Right lobe of liver (tissue), 6 donors: ENCODE results near the gene IP6K3. TPM values are rescaled to one million over a fixed set of nuclear protein-coding genes. Genes with fewer than 3 reads are reported as not detected.

Experiments
- ATAC-seq, 4 donors: fragments of 200-7000 bp; cut with Tn5 transposase; one replicate each; pipeline ENCODE4 v1.9.1; 2020; ENCODE audit warnings: mild to moderate bottlenecking in 4 of 4, moderate library complexity in 4 of 4
- DNase-seq, 3 donors: peaks; one replicate each; pipeline ENCODE4 v3.0.0-alpha.2; 2020
- H3K27ac ChIP-seq, 3 donors: fragments of 200-600 bp; one replicate each; pipeline ENCODE4 v1.8.0; 2022
- H3K27me3 ChIP-seq, 2 donors: fragments of 200-600 bp; one replicate each; pipeline ENCODE4 v1.8.0; 2022
- H3K36me3 ChIP-seq, 4 donors: fragments of 200-600 bp; sonication (generic) in 1 of 4; one replicate each; pipeline versions ENCODE4 v1.5.1 to v1.8.0; 2017 to 2022; ENCODE audit warnings: control low read depth in 1 of 4
- H3K4me1 ChIP-seq, 4 donors: fragments of 200-600 bp; sonication (generic) in 1 of 4; one replicate each; pipeline versions ENCODE4 v1.5.1 to v1.8.0; 2017 to 2022; ENCODE audit warnings: control low read depth in 1 of 4
- H3K4me3 ChIP-seq, 3 donors: fragments of 200-600 bp; one replicate each; pipeline ENCODE4 v1.8.0; 2022
- H3K9me3 ChIP-seq, 4 donors: fragments of 200-600 bp; sonication (generic) in 1 of 4; one replicate each; pipeline versions ENCODE4 v1.5.1 to v1.8.0; 2017 to 2022; ENCODE audit warnings: control low read depth in 1 of 4
- POLR2A ChIP-seq: fragments of 450-650 bp; IDR thresholded peaks from one replicate; pipeline ENCODE4 v1.6.1; 2017; ENCODE audit warnings: antibody characterized with exemption, mild to moderate bottlenecking
- WGBS: methylation state at CpG from one replicate; pipeline ENCODE4 v1.1.6; 2018; ENCODE audit warnings: low coverage, low lambda C conversion rate; ENCODE audit not compliant: insufficient coverage; ENCODE audit errors: missing lambda C conversion rate; 5-methylcytosine and 5-hydroxymethylcytosine counted together
- intact Hi-C, 2 donors: fragments of 100-400 bp; cut with DNase I; formaldehyde crosslinking; loops; one replicate each; pipeline versions ENCODE4 v1.11.2 to v1.14.1; 2022
- total RNA-seq, 6 experiments: library from RNA; depleted of rRNA in 2 of 6; stranded (reverse); fragments of >200 nt in 2 of 6; fragmentation: NEBNext Ultra II Directional in 3 of 6; extraction: Animal tissue kit (Norgen Biotek cat#: 25700) in 3 of 6; gene quantifications; one replicate each; pipeline versions ENCODE4 v1.1.0 to v1.2.4, GENCODE V29; 2016 to 2023
- TF ChIP-seq, protein P1 (sequence below), 4 donors: fragments of 200-600 bp in 3 of 4; fragments of 450-650 bp in 1 of 4; IDR thresholded peaks; one replicate each; pipeline versions ENCODE4 v1.5.1 to v1.8.0; 2016 to 2022; ENCODE audit warnings: antibody characterized with exemption in 4 of 4, mild to moderate bottlenecking in 2 of 4
- donor health status: DM: no; HTN: yes; CAD: no.
- donor health status: DM: no; HTN: no; CAD: no.
- donor health status: DM: no; HTN: no; CAD: no.
- donor health status: DM: no; HTN: yes; CAD: no.
- donor health status: DM: no; HTN: yes; CAD: no.

Gene IP6K3
- total RNA-seq, 6 experiments from 2014 or later, result 4.8 to 28.0 (median 9.7) TPM

DNA sequence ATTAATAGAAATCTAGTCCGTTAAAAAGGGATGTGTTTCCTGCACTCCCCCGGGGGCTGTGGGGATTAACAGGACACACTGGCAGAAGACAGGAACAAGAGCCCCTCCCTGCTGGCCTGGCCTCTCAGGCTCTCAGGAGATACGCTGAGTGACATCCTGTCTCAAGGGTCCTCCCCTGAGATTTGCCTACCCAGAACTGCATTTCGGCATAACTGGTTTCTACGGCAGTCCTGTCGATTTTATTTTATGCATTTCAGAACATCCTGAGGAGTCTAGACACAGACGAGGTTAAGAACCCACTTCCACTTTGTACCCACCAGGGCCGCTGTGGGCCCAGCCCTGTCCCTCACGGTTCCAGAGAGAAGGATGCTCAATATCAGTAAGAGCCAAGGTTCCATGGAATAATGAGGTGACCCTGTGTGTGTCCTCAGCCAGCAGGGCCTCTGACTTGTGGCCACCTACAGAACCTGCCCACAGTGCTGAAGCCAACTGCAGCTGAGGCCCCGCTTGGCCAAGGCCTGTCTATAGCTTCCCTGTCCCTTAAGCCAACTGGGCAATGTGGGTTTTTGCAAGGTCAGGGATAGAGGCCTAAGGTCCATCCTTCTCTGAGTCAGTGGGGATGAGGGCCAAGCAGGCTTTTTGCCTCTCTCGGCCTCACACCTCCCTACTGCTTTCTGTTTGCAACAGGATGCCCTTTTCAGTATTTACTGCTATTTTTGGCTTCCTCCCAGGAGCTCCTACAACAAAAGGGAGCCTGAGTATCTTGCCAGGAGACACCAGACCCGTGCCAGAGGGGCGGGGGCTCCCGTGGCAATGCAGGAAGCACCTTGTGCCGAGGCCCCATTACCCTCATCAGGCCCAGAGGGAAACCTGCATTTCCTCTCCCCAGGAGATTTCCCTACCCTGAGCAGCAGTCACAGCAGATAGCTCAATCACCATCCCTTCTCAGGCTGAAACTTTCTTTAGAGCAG is 49.9 kb downstream of the IP6K3 start:
- peak overlapping the region in 2 of 3 donors; percentile 8 to 24 for H3K27ac ChIP-seq
- intact Hi-C loops, result no loop called here
- H3K9me3 ChIP-seq, result no peaks in the 10 kb centered on the region
- ATAC-seq, result peak; percentile 35 to 50 (median 40)
- no peak for TF ChIP-seq POLR2A
- TF ChIP-seq, protein P1, sequence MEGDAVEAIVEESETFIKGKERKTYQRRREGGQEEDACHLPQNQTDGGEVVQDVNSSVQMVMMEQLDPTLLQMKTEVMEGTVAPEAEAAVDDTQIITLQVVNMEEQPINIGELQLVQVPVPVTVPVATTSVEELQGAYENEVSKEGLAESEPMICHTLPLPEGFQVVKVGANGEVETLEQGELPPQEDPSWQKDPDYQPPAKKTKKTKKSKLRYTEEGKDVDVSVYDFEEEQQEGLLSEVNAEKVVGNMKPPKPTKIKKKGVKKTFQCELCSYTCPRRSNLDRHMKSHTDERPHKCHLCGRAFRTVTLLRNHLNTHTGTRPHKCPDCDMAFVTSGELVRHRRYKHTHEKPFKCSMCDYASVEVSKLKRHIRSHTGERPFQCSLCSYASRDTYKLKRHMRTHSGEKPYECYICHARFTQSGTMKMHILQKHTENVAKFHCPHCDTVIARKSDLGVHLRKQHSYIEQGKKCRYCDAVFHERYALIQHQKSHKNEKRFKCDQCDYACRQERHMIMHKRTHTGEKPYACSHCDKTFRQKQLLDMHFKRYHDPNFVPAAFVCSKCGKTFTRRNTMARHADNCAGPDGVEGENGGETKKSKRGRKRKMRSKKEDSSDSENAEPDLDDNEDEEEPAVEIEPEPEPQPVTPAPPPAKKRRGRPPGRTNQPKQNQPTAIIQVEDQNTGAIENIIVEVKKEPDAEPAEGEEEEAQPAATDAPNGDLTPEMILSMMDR (IDR thresholded peaks at IDR 0.05), result no peak
- WGBS, result 62% methylated on average over 12 of the region's 15 CpGs
- no peaks in the 10 kb centered on the region for H3K27me3 ChIP-seq
- H3K4me3 ChIP-seq, result no peak overlapping the region
- peaks cover 0 to 6% (median 3%) of the 10 kb centered on the region in 4 donors for H3K36me3 ChIP-seq
- peaks cover 0 to 2% (median 0%) of the 10 kb centered on the region in 4 donors for H3K4me1 ChIP-seq
- no peak for DNase-seq

DNA sequence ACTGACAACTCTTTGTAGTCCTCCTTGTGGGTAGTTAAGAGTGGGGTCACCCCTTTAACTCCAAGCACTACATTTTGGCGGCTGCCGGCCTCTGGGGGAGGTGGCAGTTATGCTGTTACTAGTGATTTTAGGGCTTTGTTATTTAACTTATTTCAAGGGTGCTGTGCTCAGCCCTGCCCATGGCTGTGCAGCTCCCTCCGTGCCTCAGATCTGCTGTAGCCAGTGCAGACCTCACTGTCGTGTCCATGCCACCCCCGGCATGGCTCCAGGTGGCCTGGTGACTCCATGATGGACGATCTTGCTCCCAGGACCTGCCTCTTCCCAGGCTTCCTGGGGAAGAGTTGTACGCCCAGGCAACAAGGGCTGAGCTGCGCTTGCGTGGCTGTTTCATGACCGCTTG is 50.6 kb downstream of the IP6K3 start:
- Histone ChIP-seq H3K36me3 (peaks cover 0 to 6% (median 3%) of the 10 kb centered on the region in 4 donors), H3K27ac (no peak overlapping the region)
- intact Hi-C loops, result no loop called here

DNA sequence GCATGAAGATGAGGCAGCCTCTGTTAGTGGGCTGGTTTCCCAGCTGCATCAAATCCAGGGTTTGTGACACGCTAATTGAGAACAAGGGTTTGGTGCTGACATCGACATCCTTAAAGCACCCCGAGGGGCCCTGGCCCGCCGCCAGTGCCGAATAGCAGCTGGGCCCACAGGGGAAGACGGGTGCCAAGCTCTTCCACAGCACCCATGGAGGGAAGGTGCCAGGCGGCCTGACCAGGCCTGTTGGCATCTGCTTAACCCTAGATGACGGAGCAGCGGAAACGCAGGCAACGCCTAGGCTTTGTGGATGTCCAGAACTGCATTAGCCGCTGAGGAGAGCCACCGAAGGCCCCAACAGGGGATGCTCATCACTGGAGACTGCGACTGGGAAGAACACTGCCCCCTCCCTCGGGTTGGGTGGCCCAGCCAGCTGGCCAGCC is 51.2 kb downstream of the IP6K3 start:
- no peak overlapping the region for H3K27ac ChIP-seq
- ATAC-seq, result no peak

More for the DNA sequence above, 50.6 kb downstream of the IP6K3 start:
- ATAC-seq (no peak), DNase-seq (peak in 1 of 3 donors; percentile 12)
- no peak for TF ChIP-seq POLR2A
- TF ChIP-seq, protein P1 (IDR thresholded peaks at IDR 0.05), result no peak
- Histone ChIP-seq H3K27me3 (no peaks in the 10 kb centered on the region), H3K4me1 (peaks cover 0 to 2% (median 0%) of the 10 kb centered on the region in 4 donors), H3K9me3 (no peaks in the 10 kb centered on the region), H3K4me3 (no peak overlapping the region)
- 86% methylated on average over 6 of the region's 10 CpGs for whole genome bisulfite sequencing

DNA sequence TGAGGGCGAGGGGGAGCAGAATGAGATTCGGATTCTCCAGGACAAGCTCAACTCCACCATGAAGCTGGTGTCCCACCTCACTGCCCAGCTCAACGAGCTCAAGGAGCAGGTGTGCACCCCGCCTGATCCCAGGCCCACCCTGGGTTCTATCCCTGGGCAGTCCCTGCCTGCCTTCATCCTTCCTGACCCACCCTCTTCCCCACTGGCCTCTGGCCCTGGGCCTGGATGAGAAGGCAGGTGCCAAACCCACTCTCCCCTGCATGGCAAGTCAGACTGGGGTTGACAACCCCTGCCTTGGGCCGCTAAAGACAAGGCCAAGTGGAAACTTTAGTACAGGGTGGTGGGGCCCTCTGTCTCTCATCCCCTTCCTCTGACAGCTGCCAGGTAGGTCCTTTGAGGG is 51.7 kb downstream of the IP6K3 start:
- TF ChIP-seq, protein P1 (IDR thresholded peaks at IDR 0.05), result no peak
- no peak for TF ChIP-seq POLR2A
- intact Hi-C loops, result no loop called here
- H3K27ac ChIP-seq, result peak overlapping the region in 1 of 3 donors; percentile 18
- DNase-seq, result peak in 2 of 3 donors; percentile 11 to 37
- no peaks in the 10 kb centered on the region for H3K27me3 ChIP-seq
- WGBS, result 100% methylated on average over 1 of the region's 5 CpGs
- H3K9me3 ChIP-seq, result no peaks in the 10 kb centered on the region
- H3K4me1 ChIP-seq, result peaks cover 0 to 2% (median 0%) of the 10 kb centered on the region in 4 donors
- H3K36me3 ChIP-seq, result peaks cover 0 to 6% (median 3%) of the 10 kb centered on the region in 4 donors
- ATAC-seq, result no peak
- no peak overlapping the region for H3K4me3 ChIP-seq

More for the DNA sequence above, 51.2 kb downstream of the IP6K3 start:
- peak in 1 of 3 donors; percentile 47 for DNase-seq
- intact Hi-C loops, result no loop called here
- Histone ChIP-seq H3K4me1 (peaks cover 0 to 2% (median 0%) of the 10 kb centered on the region in 4 donors), H3K36me3 (peaks cover 0 to 6% (median 3%) of the 10 kb centered on the region in 4 donors), H3K9me3 (no peaks in the 10 kb centered on the region), H3K27me3 (no peaks in the 10 kb centered on the region), H3K4me3 (no peak overlapping the region)
- WGBS, result 93% methylated on average over 2 of the region's 16 CpGs
- TF ChIP-seq, protein P1 (IDR thresholded peaks at IDR 0.05), result no peak
- no peak for TF ChIP-seq POLR2A
